Duodenal mucosa (tissue), 2 donors: ENCODE data around the gene TMEM119.

Experiments
- H3K27ac ChIP-seq: one replicate; pipeline ENCODE4 v1.7.0; 2013; ENCODE audit warnings: low read depth, low read length
- H3K27me3 ChIP-seq, 2 donors: one replicate each; pipeline ENCODE4 v1.7.0; 2013; ENCODE audit warnings: low read length in 2 of 2, control low read depth in 1 of 2; ENCODE audit not compliant: insufficient read depth in 2 of 2, control insufficient read depth in 1 of 2
- H3K36me3 ChIP-seq, 2 donors: one replicate each; pipeline ENCODE4 v1.7.0; 2013; ENCODE audit warnings: low read length in 2 of 2, control low read depth in 1 of 2; ENCODE audit not compliant: insufficient read depth in 2 of 2, control insufficient read depth in 1 of 2
- H3K4me1 ChIP-seq, 2 donors: one replicate each; pipeline ENCODE4 v1.7.0; 2013; ENCODE audit warnings: low read length in 2 of 2, control low read depth in 1 of 2; ENCODE audit not compliant: insufficient read depth in 2 of 2, control insufficient read depth in 1 of 2
- H3K4me3 ChIP-seq, 2 donors: one replicate each; pipeline ENCODE4 v1.7.0; 2013; ENCODE audit warnings: low read length in 2 of 2, low read depth in 1 of 2
- H3K9ac ChIP-seq, 2 donors: one replicate each; pipeline ENCODE4 v1.7.0; 2013; ENCODE audit warnings: low read length in 2 of 2, low read depth in 1 of 2
- H3K9me3 ChIP-seq, 2 donors: one replicate each; pipeline ENCODE4 v1.7.0; 2013; ENCODE audit warnings: low read length in 2 of 2, control low read depth in 1 of 2; ENCODE audit not compliant: control insufficient read depth in 1 of 2

Gene TMEM119

GRCh38 chr12:108597559-108598471, at the start of gene TMEM119:
TSS of gene TMEM119 (minus strand) at chr12:108598084. CDS start at chr12:108592383, 5,701 bp downstream.
- Histone ChIP-seq H3K9me3 (no peaks in the 10 kb centered on the region), H3K27ac (peak within 1 kb of the TSS; percentile 22), H3K4me3 (peak within 1 kb of the TSS; percentile 46 to 65), H3K36me3 (no peaks in the 10 kb centered on the region), H3K27me3 (no peaks in the 10 kb centered on the region), H3K4me1 (no peaks in the 10 kb centered on the region), H3K9ac (peak within 1 kb of the TSS; percentile 10 to 25)

GRCh38 chr12:108646600-108647579, 49.0 kb upstream of the TMEM119 start:
- Histone ChIP-seq H3K4me1 (peaks cover 3 to 10% of the 10 kb centered on the region in 2 donors), H3K9ac (no peak overlapping the region), H3K9me3 (no peaks in the 10 kb centered on the region), H3K27ac (no peak overlapping the region), H3K27me3 (no peaks in the 10 kb centered on the region), H3K36me3 (peaks cover 31 to 63% of the 10 kb centered on the region in 2 donors), H3K4me3 (no peak overlapping the region)

GRCh38 chr12:108645686-108646599, 48.1 kb upstream of the TMEM119 start:
- Histone ChIP-seq H3K27me3 (no peaks in the 10 kb centered on the region), H3K9me3 (no peaks in the 10 kb centered on the region), H3K4me1 (peaks cover 3 to 18% of the 10 kb centered on the region in 2 donors), H3K9ac (no peak overlapping the region), H3K36me3 (peaks cover 26 to 55% of the 10 kb centered on the region in 2 donors), H3K27ac (no peak overlapping the region), H3K4me3 (no peak overlapping the region)

GRCh38 chr12:108644811-108645120, 46.9 kb upstream of the TMEM119 start:
- Histone ChIP-seq H3K27me3 (no peaks in the 10 kb centered on the region), H3K9ac (no peak overlapping the region), H3K4me1 (peaks cover 3 to 18% of the 10 kb centered on the region in 2 donors), H3K9me3 (no peaks in the 10 kb centered on the region), H3K4me3 (no peak overlapping the region), H3K36me3 (peaks cover 25 to 44% of the 10 kb centered on the region in 2 donors), H3K27ac (no peak overlapping the region)

GRCh38 chr12:108643941-108644810, 46.3 kb upstream of the TMEM119 start:
- peaks cover 22 to 38% of the 10 kb centered on the region in 2 donors for H3K36me3 ChIP-seq
- no peaks in the 10 kb centered on the region for H3K27me3 ChIP-seq
- peaks cover 3 to 18% of the 10 kb centered on the region in 2 donors for H3K4me1 ChIP-seq
- H3K9me3 ChIP-seq: no peaks in the 10 kb centered on the region
- no peak overlapping the region for H3K9ac ChIP-seq
- H3K4me3 ChIP-seq: no peak overlapping the region
- no peak overlapping the region for H3K27ac ChIP-seq

- H3K27me3 ChIP-seq: no peaks in the 10 kb centered on the region
- H3K27ac ChIP-seq: no peak overlapping the region
- no peak overlapping the region for H3K9ac ChIP-seq
- H3K4me1 ChIP-seq: peaks cover 3 to 18% of the 10 kb centered on the region in 2 donors
- no peak overlapping the region for H3K4me3 ChIP-seq
- H3K36me3 ChIP-seq: peaks cover 16 to 27% of the 10 kb centered on the region in 2 donors
- H3K9me3 ChIP-seq: no peaks in the 10 kb centered on the region
These were observed 45.2 kb upstream of the TMEM119 start for GRCh38 chr12:108642899-108643654.

- H3K4me1 ChIP-seq: peaks cover 3 to 18% of the 10 kb centered on the region in 2 donors
These were observed 44.5 kb upstream of the TMEM119 start for GRCh38 chr12:108642269-108642870.

GRCh38 chr12:108641446-108642268, 43.8 kb upstream of the TMEM119 start:
- Histone ChIP-seq H3K4me3 (no peak overlapping the region), H3K27me3 (no peaks in the 10 kb centered on the region), H3K9me3 (no peaks in the 10 kb centered on the region), H3K9ac (no peak overlapping the region), H3K4me1 (peaks cover 3 to 18% of the 10 kb centered on the region in 2 donors), H3K36me3 (peaks cover 10 to 15% of the 10 kb centered on the region in 2 donors), H3K27ac (no peak overlapping the region)

More at GRCh38 chr12:108642269-108642870, 44.5 kb upstream of the TMEM119 start:
- H3K27ac ChIP-seq: no peak overlapping the region
- H3K27me3 ChIP-seq: no peaks in the 10 kb centered on the region
- H3K9ac ChIP-seq: no peak overlapping the region
- peaks cover 10 to 20% of the 10 kb centered on the region in 2 donors for H3K36me3 ChIP-seq
- H3K9me3 ChIP-seq: no peaks in the 10 kb centered on the region
- no peak overlapping the region for H3K4me3 ChIP-seq
